ENCODE measurements around the gene IRS2. TPM values are rescaled to one million over a fixed set of nuclear protein-coding genes. Genes with fewer than 3 reads are reported as not detected.
A peak's percentile ranks its signal among the peaks of the same experiment; 100 is the strongest.
"Not testable (repeated sequence)": the region's sequence is repeated elsewhere in the genome, so short reads cannot be mapped to it uniquely, and the experiment has no call there.

Gene IRS2, protein sequence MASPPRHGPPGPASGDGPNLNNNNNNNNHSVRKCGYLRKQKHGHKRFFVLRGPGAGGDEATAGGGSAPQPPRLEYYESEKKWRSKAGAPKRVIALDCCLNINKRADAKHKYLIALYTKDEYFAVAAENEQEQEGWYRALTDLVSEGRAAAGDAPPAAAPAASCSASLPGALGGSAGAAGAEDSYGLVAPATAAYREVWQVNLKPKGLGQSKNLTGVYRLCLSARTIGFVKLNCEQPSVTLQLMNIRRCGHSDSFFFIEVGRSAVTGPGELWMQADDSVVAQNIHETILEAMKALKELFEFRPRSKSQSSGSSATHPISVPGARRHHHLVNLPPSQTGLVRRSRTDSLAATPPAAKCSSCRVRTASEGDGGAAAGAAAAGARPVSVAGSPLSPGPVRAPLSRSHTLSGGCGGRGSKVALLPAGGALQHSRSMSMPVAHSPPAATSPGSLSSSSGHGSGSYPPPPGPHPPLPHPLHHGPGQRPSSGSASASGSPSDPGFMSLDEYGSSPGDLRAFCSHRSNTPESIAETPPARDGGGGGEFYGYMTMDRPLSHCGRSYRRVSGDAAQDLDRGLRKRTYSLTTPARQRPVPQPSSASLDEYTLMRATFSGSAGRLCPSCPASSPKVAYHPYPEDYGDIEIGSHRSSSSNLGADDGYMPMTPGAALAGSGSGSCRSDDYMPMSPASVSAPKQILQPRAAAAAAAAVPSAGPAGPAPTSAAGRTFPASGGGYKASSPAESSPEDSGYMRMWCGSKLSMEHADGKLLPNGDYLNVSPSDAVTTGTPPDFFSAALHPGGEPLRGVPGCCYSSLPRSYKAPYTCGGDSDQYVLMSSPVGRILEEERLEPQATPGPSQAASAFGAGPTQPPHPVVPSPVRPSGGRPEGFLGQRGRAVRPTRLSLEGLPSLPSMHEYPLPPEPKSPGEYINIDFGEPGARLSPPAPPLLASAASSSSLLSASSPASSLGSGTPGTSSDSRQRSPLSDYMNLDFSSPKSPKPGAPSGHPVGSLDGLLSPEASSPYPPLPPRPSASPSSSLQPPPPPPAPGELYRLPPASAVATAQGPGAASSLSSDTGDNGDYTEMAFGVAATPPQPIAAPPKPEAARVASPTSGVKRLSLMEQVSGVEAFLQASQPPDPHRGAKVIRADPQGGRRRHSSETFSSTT (N-terminal part only)
- total RNA-seq = 10 to 100 TPM; 31.8 to 67.9 (median 46.4) TPM

- H3K27ac ChIP-seq = peak within 1 kb of the TSS; percentile 89 to 95 (median 92)
- H3K27me3 ChIP-seq = no peaks in the 10 kb centered on the region
- no peaks in the 10 kb centered on the region for H3K9me3 ChIP-seq
- TF ChIP-seq EP300 (IDR thresholded peaks at IDR 0.05) = peak in 1 of 4 donors; percentile 79
- peak; percentile 47 to 98 (median 96) for TF ChIP-seq POLR2A (IDR thresholded peaks at IDR 0.05)
- TF ChIP-seq POLR2AphosphoS5 (IDR thresholded peaks at IDR 0.05) = peak; percentile 99 to 100
- TF ChIP-seq, protein P1, sequence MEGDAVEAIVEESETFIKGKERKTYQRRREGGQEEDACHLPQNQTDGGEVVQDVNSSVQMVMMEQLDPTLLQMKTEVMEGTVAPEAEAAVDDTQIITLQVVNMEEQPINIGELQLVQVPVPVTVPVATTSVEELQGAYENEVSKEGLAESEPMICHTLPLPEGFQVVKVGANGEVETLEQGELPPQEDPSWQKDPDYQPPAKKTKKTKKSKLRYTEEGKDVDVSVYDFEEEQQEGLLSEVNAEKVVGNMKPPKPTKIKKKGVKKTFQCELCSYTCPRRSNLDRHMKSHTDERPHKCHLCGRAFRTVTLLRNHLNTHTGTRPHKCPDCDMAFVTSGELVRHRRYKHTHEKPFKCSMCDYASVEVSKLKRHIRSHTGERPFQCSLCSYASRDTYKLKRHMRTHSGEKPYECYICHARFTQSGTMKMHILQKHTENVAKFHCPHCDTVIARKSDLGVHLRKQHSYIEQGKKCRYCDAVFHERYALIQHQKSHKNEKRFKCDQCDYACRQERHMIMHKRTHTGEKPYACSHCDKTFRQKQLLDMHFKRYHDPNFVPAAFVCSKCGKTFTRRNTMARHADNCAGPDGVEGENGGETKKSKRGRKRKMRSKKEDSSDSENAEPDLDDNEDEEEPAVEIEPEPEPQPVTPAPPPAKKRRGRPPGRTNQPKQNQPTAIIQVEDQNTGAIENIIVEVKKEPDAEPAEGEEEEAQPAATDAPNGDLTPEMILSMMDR (IDR thresholded peaks at IDR 0.05) = peak in 2 of 6 experiments; percentile 19 to 23
- 0 to 5% methylated on average over 8 to 18 of the region's 98 CpGs for WGBS, 2 donors
- H3K4me3 ChIP-seq = peak within 1 kb of the TSS; percentile 79 to 93 (median 88)
- ATAC-seq (ENCODE audit: low FRiP score in 2 of 2) (peak; percentile 89 to 93), DNase-seq (peak; percentile 97 to 98)
- peaks cover 17 to 29% (median 27%) of the 10 kb centered on the region in 4 donors for H3K36me3 ChIP-seq
- H3K4me1 ChIP-seq = peaks cover 31 to 53% (median 42%) of the 10 kb centered on the region in 4 donors
Observed at GRCh38 chr13:109786457-109787134, at the start of gene IRS2. Gene IRS2 (minus strand): TSS chr13:109786583. CDS start chr13:109786053, 530 bp downstream.

DNA sequence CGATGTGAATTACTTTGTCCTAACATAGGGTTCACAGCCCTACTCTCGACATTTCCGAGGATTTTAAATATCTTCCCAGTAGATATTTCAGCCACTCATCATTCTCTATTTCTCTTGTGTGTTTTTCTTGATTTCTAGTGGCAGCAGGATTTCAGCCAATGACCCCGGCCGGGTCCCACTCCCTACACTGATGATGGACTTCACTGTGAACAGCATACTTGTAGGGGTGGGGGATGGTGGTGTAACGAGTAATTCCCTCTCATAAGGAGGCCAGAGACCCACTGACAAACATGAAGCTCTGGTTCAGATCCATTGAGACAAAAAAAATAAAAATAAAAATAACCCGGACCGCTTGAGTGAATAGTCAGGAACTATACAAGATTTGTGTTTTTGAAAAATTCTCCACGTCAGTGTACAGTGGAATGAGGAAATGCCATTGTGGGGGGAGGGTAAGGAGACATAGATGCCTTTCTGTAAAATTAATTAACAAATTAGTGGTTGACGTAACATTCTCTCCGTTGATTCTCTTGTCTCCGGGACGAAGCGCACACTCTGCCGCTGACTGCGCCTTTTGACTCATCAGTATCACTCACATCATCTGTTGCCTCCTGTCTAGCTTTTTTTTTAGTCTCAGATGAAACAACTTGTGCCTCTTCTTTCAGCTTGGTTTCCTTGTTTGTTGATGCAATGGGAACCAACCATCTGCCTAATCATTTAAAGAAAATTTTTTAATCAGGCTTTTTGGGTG, 48.8 kb upstream of the IRS2 start:
- WGBS, 2 donors = 70 to 76% methylated on average over 16 of the region's 16 CpGs
- Histone ChIP-seq H3K27ac (no peak overlapping the region), H3K36me3 (no peaks in the 10 kb centered on the region), H3K4me3 (no peak overlapping the region), H3K9me3 (no peaks in the 10 kb centered on the region), H3K4me1 (no peaks in the 10 kb centered on the region), H3K27me3 (no peaks in the 10 kb centered on the region)
- no peak for DNase-seq
- no peak for ATAC-seq (ENCODE audit: low FRiP score in 2 of 2)
- TF ChIP-seq, protein P1 (IDR thresholded peaks at IDR 0.05) = no peak
- TF ChIP-seq POLR2AphosphoS5 (IDR thresholded peaks at IDR 0.05) (no peak), POLR2A (IDR thresholded peaks at IDR 0.05) (no peak), EP300 (IDR thresholded peaks at IDR 0.05) (no peak)

- 92 to 93% methylated on average over 5 of the region's 5 CpGs for WGBS, 2 donors
- TF ChIP-seq, protein P1 (IDR thresholded peaks at IDR 0.05) = no peak
- TF ChIP-seq POLR2A (IDR thresholded peaks at IDR 0.05) (no peak), POLR2AphosphoS5 (IDR thresholded peaks at IDR 0.05) (no peak), EP300 (IDR thresholded peaks at IDR 0.05) (no peak)
- ATAC-seq (ENCODE audit: low FRiP score in 2 of 2) (peak in 1 of 2 donors; percentile 15), DNase-seq (no peak)
- no peaks in the 10 kb centered on the region for H3K27me3 ChIP-seq
- no peaks in the 10 kb centered on the region for H3K4me1 ChIP-seq
- H3K36me3 ChIP-seq = no peaks in the 10 kb centered on the region
- H3K9me3 ChIP-seq = no peaks in the 10 kb centered on the region
- H3K4me3 ChIP-seq = no peak overlapping the region
- no peak overlapping the region for H3K27ac ChIP-seq
Observed at GRCh38 chr13:109833940-109834339, 47.6 kb upstream of the IRS2 start.

DNA sequence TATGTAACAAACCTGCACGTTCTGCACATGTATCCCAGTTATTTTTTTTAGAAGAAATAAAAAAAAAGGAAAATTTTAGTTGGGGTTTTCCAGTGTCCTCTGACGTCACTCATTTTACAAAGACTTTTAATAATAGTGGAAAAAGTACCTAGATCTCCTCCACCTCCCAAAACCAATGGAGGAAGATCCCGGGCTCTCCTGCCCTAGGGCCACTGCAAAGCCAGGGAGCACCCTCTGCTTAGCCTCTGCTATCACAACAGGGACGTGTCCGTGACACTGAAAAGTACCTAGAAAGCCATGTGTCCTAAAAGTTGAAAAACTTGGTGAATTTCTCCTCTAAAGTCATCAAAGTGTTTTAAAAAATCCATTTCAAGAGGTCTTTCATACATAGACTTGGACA, 46.7 kb upstream of the IRS2 start:
- H3K9me3 ChIP-seq = no peaks in the 10 kb centered on the region
- no peaks in the 10 kb centered on the region for H3K27me3 ChIP-seq
- no peaks in the 10 kb centered on the region for H3K36me3 ChIP-seq
- TF ChIP-seq POLR2AphosphoS5 (IDR thresholded peaks at IDR 0.05) (no peak), EP300 (IDR thresholded peaks at IDR 0.05) (no peak), POLR2A (IDR thresholded peaks at IDR 0.05) (no peak)
- TF ChIP-seq, protein P1 (IDR thresholded peaks at IDR 0.05) = no peak
- H3K4me1 ChIP-seq = no peaks in the 10 kb centered on the region
- no peak overlapping the region for H3K27ac ChIP-seq
- H3K4me3 ChIP-seq = no peak overlapping the region
- 90 to 93% methylated on average over 5 of the region's 5 CpGs for WGBS, 2 donors
- ATAC-seq (ENCODE audit: low FRiP score in 2 of 2) (no peak), DNase-seq (no peak)

DNA sequence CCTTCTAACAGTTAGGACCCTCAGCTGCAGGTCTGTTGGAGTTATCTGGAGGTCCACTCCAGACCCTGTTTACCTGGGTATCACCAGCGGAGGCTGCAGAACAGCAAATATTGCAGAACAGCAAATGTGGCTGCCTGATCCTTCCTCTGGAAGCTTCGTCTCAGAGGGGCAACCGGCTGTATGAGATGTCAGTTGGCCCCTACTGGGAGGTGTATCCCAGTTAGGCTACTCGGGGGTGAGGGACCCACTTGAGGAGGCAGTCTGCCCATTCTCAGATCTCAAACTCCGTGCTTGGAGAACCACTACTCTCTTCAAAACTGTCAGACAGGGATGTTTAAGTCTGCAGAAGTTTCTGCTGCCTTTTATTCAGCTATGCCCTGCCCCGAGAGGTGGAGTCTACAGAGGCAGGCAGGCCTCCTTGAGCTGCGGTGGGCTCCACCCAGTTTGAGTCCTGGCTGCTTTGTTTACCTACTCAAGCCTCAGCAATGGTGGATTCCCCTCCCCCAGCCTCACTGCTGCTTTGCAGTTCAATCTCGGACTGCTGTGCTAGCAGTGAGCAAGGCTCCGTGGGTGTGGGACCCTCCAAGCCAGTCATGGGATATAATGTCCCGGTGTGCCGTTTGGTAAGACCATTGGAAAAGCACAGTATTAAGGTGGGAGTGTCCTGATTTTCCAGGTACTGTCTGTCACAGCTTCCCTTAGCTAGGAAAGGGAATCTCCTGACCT, 42.4 kb upstream of the IRS2 start:
- WGBS, 2 donors = 69 to 93% methylated on average over 5 to 11 of the region's 11 CpGs
- not testable (repeated sequence) for H3K36me3 ChIP-seq; H3K27ac ChIP-seq; DNase-seq; H3K4me1 ChIP-seq; H3K9me3 ChIP-seq; H3K4me3 ChIP-seq; H3K27me3 ChIP-seq; ATAC-seq (ENCODE audit: low FRiP score in 2 of 2)

- WGBS, 2 donors = 95 to 97% methylated on average over 6 of the region's 6 CpGs
- ATAC-seq (ENCODE audit: low FRiP score in 2 of 2); DNase-seq; H3K36me3 ChIP-seq; H3K27me3 ChIP-seq; H3K27ac ChIP-seq; H3K9me3 ChIP-seq; H3K4me1 ChIP-seq; H3K4me3 ChIP-seq: not testable (repeated sequence)
Observed at GRCh38 chr13:109823201-109823600, 36.8 kb upstream of the IRS2 start.

Data from upper lobe of left lung (tissue), 6 donors.